ENCODE measurements around the gene GNG13. TPM values are rescaled to one million over a fixed set of nuclear protein-coding genes. Genes with fewer than 3 reads are reported as not detected.

The GNG13 gene
- total RNA-seq, 2 donors from 2014 or later: not detected

DNA sequence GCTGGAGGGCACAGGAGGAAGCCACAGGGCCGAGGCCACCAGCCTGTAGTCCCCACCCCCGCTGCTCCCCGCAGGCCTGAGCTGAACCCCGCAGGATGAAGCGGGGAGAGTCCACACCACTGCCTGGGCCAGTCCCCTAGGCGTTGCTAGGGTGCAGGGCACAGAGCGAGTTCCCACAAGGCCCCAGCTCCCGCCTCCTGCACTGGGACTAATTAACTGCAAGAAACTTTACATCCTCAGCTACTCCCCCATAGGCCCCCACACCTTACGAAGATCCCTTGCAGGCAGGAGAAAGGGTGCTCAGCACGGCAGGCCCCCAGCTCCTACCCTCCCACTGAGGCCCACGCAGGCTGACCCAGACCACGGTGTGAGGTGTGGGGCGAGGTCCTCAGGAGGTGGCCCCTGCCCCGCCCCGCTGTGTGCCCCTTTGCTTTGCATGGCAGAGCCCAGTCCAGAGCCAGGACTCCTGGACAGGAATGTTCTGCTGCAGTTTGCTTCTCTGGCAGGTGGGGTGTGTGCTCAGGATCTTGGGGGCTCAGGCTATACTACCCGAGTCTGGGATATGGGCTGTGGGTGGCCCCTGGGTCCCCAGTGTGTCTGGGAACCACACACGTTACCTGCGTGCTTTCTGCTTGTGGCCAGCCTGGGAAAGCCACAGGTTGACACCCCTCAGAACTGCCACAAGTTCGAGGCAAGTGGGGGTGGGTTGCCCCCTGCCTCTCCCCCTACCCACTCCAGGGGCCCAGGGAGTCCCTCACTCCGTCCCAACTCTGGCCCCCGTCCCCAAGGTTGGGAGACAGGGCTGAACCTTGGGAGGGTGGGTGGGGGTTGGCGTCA, 1.2 kb downstream of the GNG13 start:
- ATAC-seq (no peak), DNase-seq (no peak)
- Histone ChIP-seq H3K27me3 (peaks cover 0 to 12% of the 10 kb centered on the region in 2 donors), H3K27ac (no peak overlapping the region), H3K9me3 (no peaks in the 10 kb centered on the region), H3K4me1 (no peaks in the 10 kb centered on the region), H3K4me3 (no peak overlapping the region), H3K36me3 (replicated peaks in 1 of 2; ENCODE audit: insufficient read depth in 1 of 2, low read depth in 2 of 2) (no peaks in the 10 kb centered on the region)
- intact Hi-C loops (cut with DNase I): no loop called here
- WGBS, 2 donors: 57 to 64% methylated on average over 13 to 22 of the region's 22 CpGs
- TF ChIP-seq POLR2A (IDR thresholded peaks at IDR 0.05) (no peak), CTCF (IDR thresholded peaks at IDR 0.05) (no peak)

- TF ChIP-seq CTCF (IDR thresholded peaks at IDR 0.05): no peak
- TF ChIP-seq POLR2A (IDR thresholded peaks at IDR 0.05): no peak
- Histone ChIP-seq H3K27ac (no peak overlapping the region), H3K4me3 (no peak overlapping the region), H3K36me3 (replicated peaks in 1 of 2; ENCODE audit: insufficient read depth in 1 of 2, low read depth in 2 of 2) (no peaks in the 10 kb centered on the region), H3K27me3 (peaks cover 0 to 12% of the 10 kb centered on the region in 2 donors), H3K4me1 (no peaks in the 10 kb centered on the region), H3K9me3 (no peaks in the 10 kb centered on the region)
- no peak for DNase-seq
- WGBS, 2 donors: 84 to 88% methylated on average over 10 to 14 of the region's 19 CpGs
- ATAC-seq: no peak
- intact Hi-C loops (cut with DNase I): no loop called here
Measured at GRCh38 chr16:798666-799065, 1.9 kb downstream of the GNG13 start.

- ATAC-seq: no peak
- no peaks in the 10 kb centered on the region for H3K9me3 ChIP-seq
- 96 to 97% methylated on average over 18 to 19 of the region's 22 CpGs for WGBS, 2 donors
- intact Hi-C loops (cut with DNase I): no loop called here
- no peak overlapping the region for H3K27ac ChIP-seq
- DNase-seq: no peak
- H3K4me3 ChIP-seq: no peak overlapping the region
- TF ChIP-seq POLR2A (IDR thresholded peaks at IDR 0.05) (no peak), CTCF (IDR thresholded peaks at IDR 0.05) (no peak)
- H3K36me3 ChIP-seq (replicated peaks in 1 of 2; ENCODE audit: insufficient read depth in 1 of 2, low read depth in 2 of 2): no peaks in the 10 kb centered on the region
- peaks cover 0 to 12% of the 10 kb centered on the region in 2 donors for H3K27me3 ChIP-seq
- no peaks in the 10 kb centered on the region for H3K4me1 ChIP-seq
Measured at GRCh38 chr16:797686-798085, 2.8 kb downstream of the GNG13 start.

DNA sequence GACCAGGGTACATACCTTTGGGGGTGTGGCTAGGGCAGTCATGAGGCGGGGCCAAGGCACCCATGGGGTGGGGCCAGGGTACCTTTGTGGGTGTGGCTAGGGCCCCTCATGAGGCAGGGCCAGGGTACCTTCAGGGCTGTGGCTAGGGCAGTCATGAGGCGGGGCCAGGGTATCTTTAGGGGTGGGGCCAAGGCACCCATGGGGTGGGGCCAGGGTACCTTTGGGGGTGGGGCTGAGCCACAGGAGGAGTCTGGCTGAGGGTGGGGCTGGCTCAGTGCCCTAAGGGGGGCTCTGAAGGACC, 3.5 kb downstream of the GNG13 start:
- ATAC-seq: no peak
- no peak for DNase-seq
- Histone ChIP-seq H3K36me3 (replicated peaks in 1 of 2; ENCODE audit: insufficient read depth in 1 of 2, low read depth in 2 of 2) (no peaks in the 10 kb centered on the region), H3K27ac (no peak overlapping the region), H3K4me3 (no peak overlapping the region), H3K9me3 (no peaks in the 10 kb centered on the region), H3K4me1 (no peaks in the 10 kb centered on the region), H3K27me3 (peaks cover 0 to 12% of the 10 kb centered on the region in 2 donors)
- 100% methylated on average over 1 to 2 of the region's 2 CpGs for WGBS, 2 donors
- no peak for TF ChIP-seq CTCF (IDR thresholded peaks at IDR 0.05)
- TF ChIP-seq POLR2A (IDR thresholded peaks at IDR 0.05): no peak
- intact Hi-C loops (cut with DNase I): no loop called here

Data from body of pancreas (tissue), 4 donors.